ENCODE data around the gene RASA1. TPM values are rescaled to one million over a fixed set of nuclear protein-coding genes. Genes with fewer than 3 reads are reported as not detected.
"Not testable (repeated sequence)": the region's sequence is repeated elsewhere in the genome, so short reads cannot be mapped to it uniquely, and the experiment has no call there.

The RASA1 gene
- total RNA-seq, 2 donors from 2014 or later: 26.6 to 28.2 TPM

GRCh38 chr5:87300744-87301143, 33.1 kb downstream of the RASA1 start:
- Mint-ChIP-seq H3K27ac (no peak overlapping the region), H3K4me3 (no peak overlapping the region), H3K4me1 (ENCODE audit: low read depth) (peaks cover 88% of the 10 kb centered on the region), H3K27me3 (ENCODE audit: low read depth) (no peaks in the 10 kb centered on the region), H3K9me3 (peaks cover 2 to 4% of the 10 kb centered on the region in 2 donors), H3K36me3 (ENCODE audit: insufficient read depth in 2 of 2) (peaks cover 8 to 22% of the 10 kb centered on the region in 2 donors)
- DNase-seq (peak; percentile 58 to 66), ATAC-seq (replicated peaks in 1 of 2) (peak; percentile 100)

- H3K9me3 Mint-ChIP-seq: peaks cover 4 to 5% of the 10 kb centered on the region in 2 donors
- H3K4me1 Mint-ChIP-seq (ENCODE audit: low read depth): peaks cover 85% of the 10 kb centered on the region
- peaks cover 13 to 23% of the 10 kb centered on the region in 2 donors for H3K36me3 Mint-ChIP-seq (ENCODE audit: insufficient read depth in 2 of 2)
- H3K27me3 Mint-ChIP-seq (ENCODE audit: low read depth): no peaks in the 10 kb centered on the region
- H3K27ac Mint-ChIP-seq: no peak overlapping the region
- DNase-seq (no peak), ATAC-seq (replicated peaks in 1 of 2) (no peak)
- no peak overlapping the region for H3K4me3 Mint-ChIP-seq
Measured at GRCh38 chr5:87302061-87302460, 34.4 kb downstream of the RASA1 start.

- Mint-ChIP-seq H3K27me3 (ENCODE audit: low read depth) (no peaks in the 10 kb centered on the region), H3K36me3 (ENCODE audit: insufficient read depth in 2 of 2) (peaks cover 13 to 23% of the 10 kb centered on the region in 2 donors), H3K4me3 (no peak overlapping the region), H3K4me1 (ENCODE audit: low read depth) (peaks cover 75% of the 10 kb centered on the region), H3K27ac (peak overlapping the region; percentile 31), H3K9me3 (peaks cover 4 to 5% of the 10 kb centered on the region in 2 donors)
- no peak for DNase-seq
- ATAC-seq (replicated peaks in 1 of 2): no peak
Measured at GRCh38 chr5:87303324-87303723, 35.6 kb downstream of the RASA1 start.

- not testable (repeated sequence) for ATAC-seq (replicated peaks in 1 of 2)
- peaks cover 13 to 23% of the 10 kb centered on the region in 2 donors for H3K36me3 Mint-ChIP-seq (ENCODE audit: insufficient read depth in 2 of 2)
- H3K4me1 Mint-ChIP-seq (ENCODE audit: low read depth): peaks cover 65% of the 10 kb centered on the region
Measured at GRCh38 chr5:87306090-87306489, 38.4 kb downstream of the RASA1 start.

GRCh38 chr5:87307796-87308423, 40.2 kb downstream of the RASA1 start:
- H3K27ac Mint-ChIP-seq: peak overlapping the region; percentile 13
- H3K4me3 Mint-ChIP-seq: no peak overlapping the region

More at GRCh38 chr5:87306090-87306489, 38.4 kb downstream of the RASA1 start:
- DNase-seq; H3K4me3 Mint-ChIP-seq; H3K27ac Mint-ChIP-seq; H3K9me3 Mint-ChIP-seq; H3K27me3 Mint-ChIP-seq (ENCODE audit: low read depth): not testable (repeated sequence)

GRCh38 chr5:87311405-87312279, 44.0 kb downstream of the RASA1 start:
- no peak for DNase-seq
- Mint-ChIP-seq H3K9me3 (no peaks in the 10 kb centered on the region), H3K4me3 (no peak overlapping the region), H3K27me3 (ENCODE audit: low read depth) (no peaks in the 10 kb centered on the region), H3K4me1 (ENCODE audit: low read depth) (peaks cover 38% of the 10 kb centered on the region), H3K36me3 (ENCODE audit: insufficient read depth in 2 of 2) (no peaks in the 10 kb centered on the region), H3K27ac (no peak overlapping the region)
- ATAC-seq (replicated peaks in 1 of 2): no peak

More at GRCh38 chr5:87307796-87308423, 40.2 kb downstream of the RASA1 start:
- H3K27me3 Mint-ChIP-seq (ENCODE audit: low read depth): no peaks in the 10 kb centered on the region
- ATAC-seq (replicated peaks in 1 of 2) (no peak), DNase-seq (no peak)
- H3K4me1 Mint-ChIP-seq (ENCODE audit: low read depth): peaks cover 51% of the 10 kb centered on the region
- H3K9me3 Mint-ChIP-seq: peaks cover 4 to 5% of the 10 kb centered on the region in 2 donors
- H3K36me3 Mint-ChIP-seq (ENCODE audit: insufficient read depth in 2 of 2): peaks cover 11 to 23% of the 10 kb centered on the region in 2 donors

- Mint-ChIP-seq H3K4me1 (ENCODE audit: low read depth) (peaks cover 33% of the 10 kb centered on the region), H3K4me3 (no peak overlapping the region), H3K27ac (no peak overlapping the region), H3K36me3 (ENCODE audit: insufficient read depth in 2 of 2) (peaks cover 2 to 6% of the 10 kb centered on the region in 2 donors), H3K9me3 (peaks cover 2 to 3% of the 10 kb centered on the region in 2 donors), H3K27me3 (ENCODE audit: low read depth) (no peaks in the 10 kb centered on the region)
- ATAC-seq (replicated peaks in 1 of 2) (no peak), DNase-seq (no peak)
Measured at GRCh38 chr5:87313216-87313615, 45.5 kb downstream of the RASA1 start.

GRCh38 chr5:87319469-87319868, 51.8 kb downstream of the RASA1 start:
- no peaks in the 10 kb centered on the region for H3K27me3 Mint-ChIP-seq (ENCODE audit: low read depth)
- no peak for ATAC-seq (replicated peaks in 1 of 2)
- no peak overlapping the region for H3K4me3 Mint-ChIP-seq
- no peak overlapping the region for H3K27ac Mint-ChIP-seq
- H3K4me1 Mint-ChIP-seq (ENCODE audit: low read depth): peaks cover 27% of the 10 kb centered on the region
- peaks cover 7 to 10% of the 10 kb centered on the region in 2 donors for H3K9me3 Mint-ChIP-seq
- no peak for DNase-seq
- H3K36me3 Mint-ChIP-seq (ENCODE audit: insufficient read depth in 2 of 2): peaks cover 8 to 21% of the 10 kb centered on the region in 2 donors

GRCh38 chr5:87321605-87322004, 53.9 kb downstream of the RASA1 start:
- Mint-ChIP-seq H3K36me3 (ENCODE audit: insufficient read depth in 2 of 2) (peaks cover 8 to 21% of the 10 kb centered on the region in 2 donors), H3K4me1 (ENCODE audit: low read depth) (peaks cover 37% of the 10 kb centered on the region), H3K27ac (no peak overlapping the region), H3K27me3 (ENCODE audit: low read depth) (no peaks in the 10 kb centered on the region), H3K4me3 (no peak overlapping the region), H3K9me3 (peaks cover 7 to 10% of the 10 kb centered on the region in 2 donors)
- ATAC-seq (replicated peaks in 1 of 2) (no peak), DNase-seq (no peak)

- peaks cover 8 to 19% of the 10 kb centered on the region in 2 donors for H3K36me3 Mint-ChIP-seq (ENCODE audit: insufficient read depth in 2 of 2)
- no peak overlapping the region for H3K27ac Mint-ChIP-seq
- H3K27me3 Mint-ChIP-seq (ENCODE audit: low read depth): no peaks in the 10 kb centered on the region
- DNase-seq (no peak), ATAC-seq (replicated peaks in 1 of 2) (no peak)
- H3K9me3 Mint-ChIP-seq: peaks cover 7 to 10% of the 10 kb centered on the region in 2 donors
- no peak overlapping the region for H3K4me3 Mint-ChIP-seq
- H3K4me1 Mint-ChIP-seq (ENCODE audit: low read depth): peaks cover 38% of the 10 kb centered on the region
Measured at GRCh38 chr5:87322381-87322780, 54.7 kb downstream of the RASA1 start.

- Mint-ChIP-seq H3K9me3 (no peaks in the 10 kb centered on the region), H3K4me1 (ENCODE audit: low read depth) (peaks cover 52% of the 10 kb centered on the region), H3K27me3 (ENCODE audit: low read depth) (no peaks in the 10 kb centered on the region), H3K27ac (no peak overlapping the region), H3K36me3 (ENCODE audit: insufficient read depth in 2 of 2) (peaks cover 0 to 1% of the 10 kb centered on the region in 2 donors), H3K4me3 (no peak overlapping the region)
- no peak for DNase-seq
- peak in 1 of 2 donors; percentile 42 for ATAC-seq (replicated peaks in 1 of 2)
Measured at GRCh38 chr5:87327998-87328397, 60.3 kb downstream of the RASA1 start.

GRCh38 chr5:87329114-87329513, 61.4 kb downstream of the RASA1 start:
- no peak for ATAC-seq (replicated peaks in 1 of 2)
- H3K36me3 Mint-ChIP-seq (ENCODE audit: insufficient read depth in 2 of 2): peaks cover 0 to 3% of the 10 kb centered on the region in 2 donors
- peaks cover 41% of the 10 kb centered on the region for H3K4me1 Mint-ChIP-seq (ENCODE audit: low read depth)
- H3K9me3 Mint-ChIP-seq: no peaks in the 10 kb centered on the region
- DNase-seq: no peak
- H3K4me3 Mint-ChIP-seq: no peak overlapping the region
- no peaks in the 10 kb centered on the region for H3K27me3 Mint-ChIP-seq (ENCODE audit: low read depth)
- H3K27ac Mint-ChIP-seq: no peak overlapping the region

- no peak for ATAC-seq (replicated peaks in 1 of 2)
- Mint-ChIP-seq H3K9me3 (peaks cover 0 to 1% of the 10 kb centered on the region in 2 donors), H3K27ac (peak overlapping the region; percentile 91), H3K36me3 (ENCODE audit: insufficient read depth in 2 of 2) (peaks cover 12 to 22% of the 10 kb centered on the region in 2 donors), H3K27me3 (ENCODE audit: low read depth) (no peaks in the 10 kb centered on the region), H3K4me3 (peak overlapping the region in 1 of 2 donors; percentile 81), H3K4me1 (ENCODE audit: low read depth) (peaks cover 14% of the 10 kb centered on the region)
- no peak for DNase-seq
Measured at GRCh38 chr5:87339986-87340385, 72.3 kb downstream of the RASA1 start.

Data from activated T-cell treated with anti-CD3 and anti-CD28 coated beads, Interleukin-2, amount 50 U/mL, for 72 hours (primary cell).